ENCODE results near the gene SOX6.

The SOX6 gene

GRCh38 chr11:16001044-16001568, 355.2 kb downstream of the SOX6 start:
- DNase-seq (ENCODE audit: low read depth in 3 of 3), result no peak

GRCh38 chr11:16000065-16000464, 356.3 kb downstream of the SOX6 start:
- no peak for DNase-seq (ENCODE audit: low read depth in 3 of 3)

- no peak for DNase-seq (ENCODE audit: low read depth in 3 of 3)
Measured at GRCh38 chr11:15993345-15993744, 363.0 kb downstream of the SOX6 start.

GRCh38 chr11:15991215-15991614, 365.1 kb downstream of the SOX6 start:
- no peak for DNase-seq (ENCODE audit: low read depth in 3 of 3)

GRCh38 chr11:15989685-15990084, 366.7 kb downstream of the SOX6 start:
- DNase-seq (ENCODE audit: low read depth in 3 of 3), result no peak

GRCh38 chr11:15988693-15989231, 367.6 kb downstream of the SOX6 start:
- DNase-seq (ENCODE audit: low read depth in 3 of 3), result no peak

GRCh38 chr11:15988016-15988550, 368.3 kb downstream of the SOX6 start:
- DNase-seq (ENCODE audit: low read depth in 3 of 3), result no peak

- DNase-seq (ENCODE audit: low read depth in 3 of 3), result no peak
Measured at GRCh38 chr11:15987046-15987445, 369.3 kb downstream of the SOX6 start.

- no peak for DNase-seq (ENCODE audit: low read depth in 3 of 3)
Measured at GRCh38 chr11:15985860-15986139, 370.5 kb downstream of the SOX6 start.

- no peak for DNase-seq (ENCODE audit: low read depth in 3 of 3)
Measured at GRCh38 chr11:15985127-15985859, 371.1 kb downstream of the SOX6 start.

- no peak for DNase-seq (ENCODE audit: low read depth in 3 of 3)
Measured at GRCh38 chr11:15981292-15981691, 375.1 kb downstream of the SOX6 start.

- DNase-seq (ENCODE audit: low read depth in 3 of 3), result no peak
Measured at GRCh38 chr11:15977116-15977515, 379.2 kb downstream of the SOX6 start.

GRCh38 chr11:15976433-15977045, 379.8 kb downstream of the SOX6 start:
- no peak for DNase-seq (ENCODE audit: low read depth in 3 of 3)

GRCh38 chr11:15975742-15976141, 380.6 kb downstream of the SOX6 start:
- DNase-seq (ENCODE audit: low read depth in 3 of 3), result no peak

GRCh38 chr11:15972838-15973237, 383.5 kb downstream of the SOX6 start:
- no peak for DNase-seq (ENCODE audit: low read depth in 3 of 3)

GRCh38 chr11:15971215-15971546, 385.2 kb downstream of the SOX6 start:
- DNase-seq (ENCODE audit: low read depth in 3 of 3), result no peak

GRCh38 chr11:15970506-15971214, 385.7 kb downstream of the SOX6 start:
- DNase-seq (ENCODE audit: low read depth in 3 of 3), result no peak

GRCh38 chr11:15969701-15970329, 386.5 kb downstream of the SOX6 start:
- no peak for DNase-seq (ENCODE audit: low read depth in 3 of 3)

GRCh38 chr11:15969281-15969680, 387.1 kb downstream of the SOX6 start:
- no peak for DNase-seq (ENCODE audit: low read depth in 3 of 3)

GRCh38 chr11:15968461-15969130, 387.8 kb downstream of the SOX6 start:
- DNase-seq (ENCODE audit: low read depth in 3 of 3), result no peak

- no peak for DNase-seq (ENCODE audit: low read depth in 3 of 3)
Measured at GRCh38 chr11:15967966-15968365, 388.4 kb downstream of the SOX6 start.

- no peak for DNase-seq (ENCODE audit: low read depth in 3 of 3)
Measured at GRCh38 chr11:15967166-15967565, 389.2 kb downstream of the SOX6 start.

Measured in stimulated activated CD4-positive, alpha-beta T cell treated with anti-CD3 and anti-CD28 coated beads, TNF-alpha, amount 100 ng/mL, for 24 hours (primary cell).